NCI-H82 treated with DMSO at 0.1 percent for 48 hours (cell line): ENCODE results near the gene RNU7-1.
A peak's percentile ranks its signal among the peaks of the same experiment; 100 is the strongest.
"Not testable (repeated sequence)": the region's sequence is repeated elsewhere in the genome, so short reads cannot be mapped to it uniquely, and the experiment has no call there.

Experiments
- DNase-seq: peaks from one replicate; lab custom pipeline; 2025; ENCODE audit not compliant: unreplicated experiment; lab: John Stamatoyannopoulos, UW

Gene RNU7-1

GRCh38 chr12:6943722-6944380, at the start of gene RNU7-1, which contains the start of gene C12orf57:
Gene RNU7-1 (plus strand): TSS chr12:6943816.
Gene C12orf57 (plus strand): TSS chr12:6944022. CDS start chr12:6944122, 100 bp downstream.
- DNase-seq: peak; percentile 96

- no peak for DNase-seq
Observed at GRCh38 chr12:6894321-6894720, 49.3 kb upstream of the RNU7-1 start.

GRCh38 chr12:6896846-6897435, 46.7 kb upstream of the RNU7-1 start:
- DNase-seq: no peak

GRCh38 chr12:6899427-6899826, 44.2 kb upstream of the RNU7-1 start:
- no peak for DNase-seq

GRCh38 chr12:6899837-6900519, 43.6 kb upstream of the RNU7-1 start:
- DNase-seq: no peak

- no peak for DNase-seq
Observed at GRCh38 chr12:6902448-6902847, 41.2 kb upstream of the RNU7-1 start.

- DNase-seq: no peak
Observed at GRCh38 chr12:6903722-6904121, 39.9 kb upstream of the RNU7-1 start.

- peak; percentile 96 for DNase-seq
Observed at GRCh38 chr12:6904280-6905276, 39.0 kb upstream of the RNU7-1 start, which contains the start of gene LRRC23. Gene LRRC23 (plus strand): TSS chr12:6904822. CDS start chr12:6905634, 812 bp downstream.

- no peak for DNase-seq
Observed at GRCh38 chr12:6905414-6906040, 38.1 kb upstream of the RNU7-1 start.

- DNase-seq: not testable (repeated sequence)
Observed at GRCh38 chr12:6908141-6908540, 35.5 kb upstream of the RNU7-1 start.

- no peak for DNase-seq
Observed at GRCh38 chr12:6909421-6910145, 34.0 kb upstream of the RNU7-1 start.

GRCh38 chr12:6912164-6912935, 31.3 kb upstream of the RNU7-1 start:
- DNase-seq: no peak

- DNase-seq: no peak
Observed at GRCh38 chr12:6914246-6914946, 29.2 kb upstream of the RNU7-1 start, which contains the start of gene ENO2. Gene ENO2 (plus strand): TSS chr12:6914580. CDS start chr12:6915833, 1,253 bp downstream.

GRCh38 chr12:6914947-6915788, 28.4 kb upstream of the RNU7-1 start:
- peak; percentile 92 for DNase-seq

- DNase-seq: no peak
Observed at GRCh38 chr12:6915789-6916285, 27.8 kb upstream of the RNU7-1 start.

- no peak for DNase-seq
Observed at GRCh38 chr12:6916426-6917200, 27.0 kb upstream of the RNU7-1 start.
